Measurements from ENCODE around the gene LPAR5. TPM values are rescaled to one million over a fixed set of nuclear protein-coding genes. Genes with fewer than 3 reads are reported as not detected.

LPAR5 gene
- total and polyA plus RNA-seq, 2 experiments from 2014 or later, result 0.32 to 0.38 TPM

GRCh38 chr12:6630736-6631135 is 5.0 kb downstream of the LPAR5 start:
- no peak for ATAC-seq
- Histone ChIP-seq H3F3A (replicated peaks; ENCODE audit: low read depth) (0 out of 2 replicates have a peak, but pooled peaks cover 3% of the 10 kb centered on the region), H3K9me2 (ENCODE audit: insufficient read depth) (no peaks in the 10 kb centered on the region), H3K79me2 (replicated peaks; ENCODE audit: insufficient read depth) (no peaks in the 10 kb centered on the region), H3K36me3 (ENCODE audit: insufficient read depth) (no peaks in the 10 kb centered on the region), H2AFZ (no peak overlapping the region), H3K4me1 (ENCODE audit: insufficient read depth) (no peaks in the 10 kb centered on the region), H3K4me2 (no peak overlapping the region), H3K27ac (ENCODE audit: low read depth) (no peak overlapping the region), H4K20me1 (replicated peaks; ENCODE audit: insufficient read depth) (no peaks in the 10 kb centered on the region), H3K27me3 (ENCODE audit: insufficient read depth) (no peaks in the 10 kb centered on the region), H3K4me3 (no peak overlapping the region)
- no peaks in the 10 kb centered on the region for H3K9me3 Mint-ChIP-seq
- no peak overlapping the region for H3K27ac Mint-ChIP-seq
- peaks cover 17% of the 10 kb centered on the region for H3K27me3 Mint-ChIP-seq (ENCODE audit: insufficient read depth, low read depth, poor library complexity)
- TF ChIP-seq EZH2 (IDR thresholded peaks at IDR 0.05; ENCODE audit: low read depth, unreplicated experiment), result no peak
- TF ChIP-seq STAT1 (IDR thresholded peaks at IDR 0.05; ENCODE audit: unreplicated experiment), result no peak
- no peak for TF ChIP-seq NANOG (IDR thresholded peaks at IDR 0.05; ENCODE audit: borderline replicate concordance)
- TF ChIP-seq ETS1 (IDR thresholded peaks at IDR 0.05), result no peak
- no peak for TF ChIP-seq CREB1 (CRISPR knock-in tag; IDR thresholded peaks at IDR 0.05; ENCODE audit: low read depth)
- TF ChIP-seq EZH2phosphoT487 (IDR thresholded peaks at IDR 0.05; ENCODE audit: unreplicated experiment), result no peak
- TF ChIP-seq REST (IDR thresholded peaks at IDR 0.05; ENCODE audit: unreplicated experiment), result no peak
- no peak for TF ChIP-seq ZNF114 (CRISPR knock-in tag; IDR thresholded peaks at IDR 0.05)
- no peak for TF ChIP-seq CTCF (conservative IDR thresholded peaks at IDR 0.05; ENCODE audit: low read depth in 2 of 2)
- TF ChIP-seq ZNF462 (CRISPR knock-in tag; IDR thresholded peaks at IDR 0.05), result no peak
- DNase-seq (ENCODE audit: low spot score), result no peak
- H3K4me3 Mint-ChIP-seq, result no peak overlapping the region
- H3K36me3 Mint-ChIP-seq (ENCODE audit: low read depth), result no peaks in the 10 kb centered on the region
- H3K4me1 Mint-ChIP-seq, result peaks cover 15% of the 10 kb centered on the region
